GM21390 (cell line): ENCODE results near the gene DGAT2.

Experiments
- ATAC-seq: cut with Tn5 transposase; IDR thresholded peaks from one replicate; pipeline ENCODE4 v1.9.1; 2021; ENCODE audit not compliant: unreplicated experiment

The DGAT2 gene

DNA sequence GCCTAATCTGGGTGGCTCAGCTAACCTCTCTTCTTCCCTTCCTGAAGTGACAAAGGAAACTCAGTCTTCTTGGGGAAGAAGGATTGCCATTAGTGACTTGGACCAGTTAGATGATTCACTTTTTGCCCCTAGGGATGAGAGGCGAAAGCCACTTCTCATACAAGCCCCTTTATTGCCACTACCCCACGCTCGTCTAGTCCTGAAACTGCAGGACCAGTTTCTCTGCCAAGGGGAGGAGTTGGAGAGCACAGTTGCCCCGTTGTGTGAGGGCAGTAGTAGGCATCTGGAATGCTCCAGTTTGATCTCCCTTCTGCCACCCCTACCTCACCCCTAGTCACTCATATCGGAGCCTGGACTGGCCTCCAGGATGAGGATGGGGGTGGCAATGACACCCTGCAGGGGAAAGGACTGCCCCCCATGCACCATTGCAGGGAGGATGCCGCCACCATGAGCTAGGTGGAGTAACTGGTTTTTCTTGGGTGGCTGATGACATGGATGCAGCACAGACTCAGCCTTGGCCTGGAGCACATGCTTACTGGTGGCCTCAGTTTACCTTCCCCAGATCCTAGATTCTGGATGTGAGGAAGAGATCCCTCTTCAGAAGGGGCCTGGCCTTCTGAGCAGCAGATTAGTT, 32.3 kb downstream of the DGAT2 start:
- no peak for ATAC-seq

DNA sequence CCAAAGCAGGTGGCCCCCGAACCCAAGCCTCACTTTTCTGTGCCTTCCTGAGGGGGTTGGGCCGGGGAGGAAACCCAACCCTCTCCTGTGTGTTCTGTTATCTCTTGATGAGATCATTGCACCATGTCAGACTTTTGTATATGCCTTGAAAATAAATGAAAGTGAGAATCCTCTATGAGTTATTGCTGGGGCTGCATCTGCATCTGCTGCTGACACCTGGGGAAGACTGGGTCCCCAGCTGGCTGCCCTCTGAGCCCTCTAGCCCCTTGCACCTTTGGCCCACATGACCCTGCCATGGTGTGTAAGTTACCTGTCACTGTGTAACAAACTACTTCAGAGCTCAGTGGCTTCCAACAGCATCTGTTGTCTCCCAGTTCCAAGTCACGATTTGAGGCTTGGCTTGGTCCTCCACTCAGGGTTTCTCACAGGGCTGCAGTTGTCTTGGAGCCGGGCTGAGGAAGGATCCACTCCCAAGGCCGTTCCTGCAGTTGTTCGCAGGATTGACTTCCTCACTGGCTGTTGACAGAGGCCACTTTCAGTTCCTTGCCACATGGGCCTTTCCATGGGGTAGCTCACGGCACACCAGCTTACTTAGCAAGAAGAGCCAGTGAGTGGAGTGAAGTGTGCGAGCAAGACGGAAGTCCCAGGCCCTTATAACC, 32.9 kb downstream of the DGAT2 start:
- ATAC-seq: no peak

DNA sequence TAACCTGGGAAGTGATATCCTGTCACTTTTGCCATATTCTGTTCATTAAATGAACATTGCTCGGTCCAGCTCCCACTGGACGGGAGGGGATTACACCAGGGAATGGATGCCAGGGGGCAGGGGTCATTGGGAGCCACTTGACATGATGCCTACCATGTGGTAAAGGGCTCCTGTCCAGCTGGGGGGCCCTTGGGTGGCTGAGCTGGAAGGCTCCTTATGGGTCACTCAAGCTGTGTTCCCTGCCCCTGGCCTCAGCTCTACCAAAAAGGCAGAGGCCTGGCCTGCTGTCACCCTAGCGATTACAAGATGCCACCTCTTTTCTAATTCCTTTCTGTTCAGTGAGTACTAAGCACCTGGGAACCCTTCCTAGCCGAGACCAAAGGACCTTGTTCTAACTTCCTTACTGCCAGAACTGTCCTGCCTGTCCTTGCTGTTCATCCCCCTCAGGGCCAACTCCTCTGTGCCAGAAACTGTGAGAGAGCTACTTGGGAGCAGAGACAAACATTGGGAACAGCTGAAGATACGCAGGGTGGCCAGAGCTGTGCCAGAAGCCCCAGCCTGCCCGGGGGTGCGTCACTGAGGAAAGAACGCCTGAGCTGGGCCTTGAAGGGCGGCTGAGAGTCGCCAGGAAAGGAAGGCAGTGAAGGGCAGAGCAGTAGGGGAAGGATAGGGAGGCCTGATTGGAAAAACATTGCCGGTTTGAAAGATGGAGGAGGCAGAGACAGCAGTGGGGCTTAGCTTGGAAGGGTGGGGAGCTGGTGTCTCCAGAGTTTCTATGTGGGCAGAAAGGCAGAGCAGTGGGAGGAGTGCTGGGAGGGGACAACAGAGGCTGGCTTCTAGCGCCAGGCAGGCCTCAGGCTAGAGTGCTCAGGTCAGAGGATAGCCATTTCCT, 33.7 kb downstream of the DGAT2 start:
- ATAC-seq: no peak

DNA sequence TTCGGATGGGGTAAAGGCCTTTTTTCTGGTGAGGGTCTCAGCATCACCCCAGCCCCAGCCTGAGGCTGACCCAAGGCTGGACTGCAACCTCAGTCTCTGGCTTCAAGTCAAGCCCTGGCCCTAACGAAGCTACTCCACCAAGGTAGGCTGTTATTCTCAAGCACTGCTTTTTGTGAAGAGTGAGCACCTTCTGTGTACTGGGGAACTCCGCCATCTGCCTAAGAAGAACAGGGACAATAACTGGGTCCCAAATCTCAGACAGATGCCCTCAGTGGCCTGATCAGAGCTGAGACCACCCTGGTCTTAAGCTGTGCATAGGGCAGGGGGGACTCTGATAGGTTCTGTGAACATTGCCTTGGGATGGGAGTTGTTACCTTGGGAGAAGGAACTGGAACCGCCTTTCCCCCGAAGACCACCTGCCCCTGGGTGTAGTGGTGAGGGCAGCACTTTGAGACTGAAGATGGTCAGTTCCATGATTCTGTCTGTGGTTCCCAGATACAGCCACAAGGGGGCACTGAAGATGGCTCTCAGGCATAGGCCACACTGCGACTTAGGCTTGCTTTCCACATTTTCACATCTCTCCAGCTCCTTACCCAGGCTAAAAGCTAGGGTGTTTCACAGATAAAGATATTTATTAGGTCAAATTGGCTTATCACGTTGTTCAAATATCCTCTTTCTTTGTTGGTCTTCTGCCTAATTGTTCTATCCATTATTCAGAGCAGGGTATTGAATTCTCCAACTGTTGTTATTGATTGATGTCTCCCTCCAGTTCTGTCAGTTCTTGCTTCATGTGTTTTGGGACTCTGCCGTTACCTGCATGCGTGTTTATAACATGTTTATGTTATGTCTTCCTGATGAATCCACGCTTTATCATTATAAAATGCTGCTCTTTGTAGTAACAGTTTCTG, 34.6 kb downstream of the DGAT2 start:
- no peak for ATAC-seq

DNA sequence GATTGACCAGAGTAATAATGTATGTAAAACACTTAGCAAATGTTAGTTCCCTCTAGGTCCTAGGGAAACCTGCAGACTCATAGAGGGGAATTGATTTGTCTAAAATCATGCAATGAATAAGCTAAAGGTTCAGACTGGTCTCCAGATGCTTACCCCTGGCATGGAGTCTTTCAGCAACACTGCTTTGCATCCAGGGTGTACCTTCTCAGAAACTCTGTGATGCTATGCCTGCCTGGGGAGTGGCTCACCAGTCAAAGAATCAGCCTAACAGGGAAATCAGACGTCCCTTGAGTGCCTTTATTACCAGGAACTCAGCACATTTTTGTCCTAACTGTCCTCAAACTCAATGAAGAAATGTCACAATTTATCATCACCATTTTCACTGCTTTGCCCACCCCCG, 40.5 kb downstream of the DGAT2 start:
- no peak for ATAC-seq

DNA sequence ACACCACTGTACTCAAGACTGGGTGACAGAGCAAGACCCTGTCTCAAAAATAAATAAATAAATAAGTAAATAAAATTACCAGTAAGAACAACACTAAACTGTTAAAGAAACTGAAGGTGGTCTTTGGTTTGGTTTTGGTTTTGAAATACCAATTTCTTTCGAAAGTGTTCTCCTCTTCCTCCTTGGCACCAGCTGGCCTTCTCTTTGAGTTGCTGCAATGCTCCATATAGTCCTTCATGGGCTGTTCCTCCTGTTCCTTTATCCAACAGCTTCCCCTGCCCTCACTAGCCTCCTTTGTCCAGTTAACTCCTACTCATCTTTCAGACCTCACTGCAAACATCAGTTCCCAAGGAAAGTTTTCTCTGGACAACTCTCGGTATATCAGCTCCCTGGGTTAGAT, 41.4 kb downstream of the DGAT2 start:
- no peak for ATAC-seq

DNA sequence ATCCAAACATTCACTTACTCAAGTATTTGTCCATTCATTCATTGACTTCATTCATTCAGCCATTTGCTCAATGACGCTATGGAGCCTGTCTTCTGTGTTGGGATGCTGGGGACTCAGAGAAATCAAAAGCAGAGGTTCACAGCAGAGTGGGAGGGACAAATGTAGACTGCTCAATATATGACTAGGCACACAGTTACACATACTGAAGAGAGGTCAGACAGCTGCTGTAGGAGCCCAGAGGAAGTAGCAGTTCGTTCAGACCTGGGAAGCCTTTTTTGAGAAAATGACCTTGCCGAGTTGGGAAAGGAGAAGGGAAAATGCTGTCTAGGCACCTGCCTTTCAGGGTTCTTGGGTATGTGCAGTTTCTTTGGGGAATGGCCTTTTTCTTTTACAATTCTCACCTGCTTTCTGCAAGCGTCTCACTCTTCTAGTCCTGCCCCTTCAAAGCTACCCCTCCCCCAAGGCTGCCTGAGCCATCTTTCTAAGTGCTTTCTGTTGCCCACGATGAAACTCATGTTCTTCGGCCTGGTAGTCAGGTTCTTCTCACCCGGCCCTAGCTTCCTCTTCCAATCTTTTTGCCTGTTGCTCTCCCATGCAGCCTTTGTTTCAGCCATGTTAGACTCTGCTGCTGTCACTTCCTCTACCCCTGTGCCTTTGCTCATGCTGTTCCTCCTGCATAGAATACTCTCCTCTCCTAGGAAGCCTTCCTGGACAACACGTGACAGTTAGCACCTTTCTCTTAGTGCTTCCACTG, 42.2 kb downstream of the DGAT2 start:
- ATAC-seq: peak; percentile 27

DNA sequence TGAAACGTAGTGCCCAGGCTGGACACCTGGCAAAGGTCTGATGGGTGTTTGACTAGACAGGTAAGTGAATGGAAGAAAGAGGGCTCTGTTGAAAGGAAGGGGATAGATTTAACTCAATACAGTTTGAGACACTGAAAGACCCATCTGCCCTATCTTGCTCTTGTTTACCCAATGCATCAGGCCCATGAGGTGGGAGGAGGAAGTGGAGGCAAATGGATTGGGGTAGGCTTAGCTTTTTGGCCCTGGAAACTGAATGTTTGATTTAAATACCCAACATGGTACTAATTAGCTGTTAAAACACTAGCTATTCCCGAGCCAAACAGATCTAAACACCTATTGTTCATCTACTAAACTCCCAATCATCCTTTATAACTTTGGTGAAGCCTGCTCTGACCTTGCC, 42.9 kb downstream of the DGAT2 start:
- no peak for ATAC-seq

DNA sequence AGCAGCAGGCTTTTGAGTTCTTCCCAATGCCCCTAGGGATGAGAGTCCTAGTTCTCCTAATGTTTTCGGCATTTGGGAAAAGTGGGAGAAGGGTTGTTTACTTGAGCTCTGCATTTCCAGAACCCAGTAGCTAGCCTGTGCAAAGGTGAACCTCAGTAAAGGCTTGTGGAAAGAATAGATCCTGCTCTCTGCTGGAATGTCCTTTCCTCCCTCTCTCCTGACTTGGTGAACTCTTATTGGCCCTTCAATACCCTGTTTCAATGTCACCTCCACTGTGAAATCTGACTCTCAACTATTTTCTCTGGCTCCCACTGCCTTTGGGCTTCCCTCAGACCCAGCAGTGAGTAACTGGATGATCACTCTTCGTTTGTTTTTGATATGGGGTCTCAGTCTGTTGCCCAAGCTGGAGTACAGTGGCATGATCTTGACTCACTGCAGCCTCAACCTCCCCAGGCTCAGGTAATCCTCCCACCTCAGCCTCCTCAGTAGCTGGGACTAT, 44.0 kb downstream of the DGAT2 start:
- ATAC-seq: no peak

DNA sequence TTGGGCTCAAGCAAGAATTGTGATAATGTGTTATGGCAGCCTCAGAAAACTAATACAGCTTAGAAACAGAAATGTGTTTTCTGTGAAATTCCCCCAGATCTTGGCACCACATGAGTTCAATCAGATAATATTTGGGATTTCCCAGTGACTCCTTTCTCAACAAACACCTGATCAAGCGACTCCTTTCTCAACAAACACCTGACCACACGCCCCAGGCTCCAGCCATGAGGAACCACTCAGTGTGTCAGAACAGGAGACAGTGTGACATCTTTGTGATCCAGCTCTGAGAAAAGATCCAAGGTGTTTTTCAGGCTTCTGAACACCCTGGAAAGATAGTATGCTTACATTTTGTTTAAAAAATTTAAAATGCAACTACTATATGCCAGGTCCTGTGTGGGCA, 44.5 kb downstream of the DGAT2 start:
- no peak for ATAC-seq

DNA sequence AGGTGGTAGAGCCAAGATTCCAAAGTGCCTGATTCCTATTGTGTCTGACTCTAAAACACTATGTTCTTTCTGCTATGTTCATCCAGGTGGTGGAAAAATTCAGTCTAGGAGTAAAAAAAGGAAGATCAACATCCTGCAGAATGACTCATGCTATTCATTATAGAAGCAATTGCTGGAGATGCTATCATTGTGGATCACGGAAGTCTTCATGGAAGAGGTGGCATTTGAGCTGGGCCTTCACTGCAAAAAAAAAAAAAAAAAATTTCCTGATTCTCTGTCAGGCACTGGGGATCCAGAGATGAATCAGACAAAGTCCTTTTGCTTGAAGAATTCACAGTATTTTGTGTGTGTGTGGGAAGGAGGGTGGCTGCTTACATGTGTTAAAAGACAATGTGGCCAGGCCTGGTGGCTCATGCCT, 45.1 kb downstream of the DGAT2 start:
- ATAC-seq: no peak

DNA sequence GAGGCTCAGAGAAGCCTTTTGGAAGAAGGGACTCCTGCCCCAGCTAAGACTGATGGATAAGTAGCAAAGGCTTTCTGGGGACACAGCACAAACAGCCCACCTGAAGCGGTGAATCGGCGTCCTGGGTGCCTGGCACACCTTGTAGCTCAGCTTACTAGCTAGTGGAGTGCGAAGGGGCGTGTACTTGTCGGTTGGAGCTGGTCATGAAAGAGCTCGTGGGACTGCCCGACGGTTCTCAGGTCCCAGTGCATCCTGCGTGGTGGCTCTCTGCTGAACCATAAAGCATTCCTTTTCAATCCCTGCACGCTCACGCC, 45.7 kb downstream of the DGAT2 start:
- peak; percentile 18 for ATAC-seq

DNA sequence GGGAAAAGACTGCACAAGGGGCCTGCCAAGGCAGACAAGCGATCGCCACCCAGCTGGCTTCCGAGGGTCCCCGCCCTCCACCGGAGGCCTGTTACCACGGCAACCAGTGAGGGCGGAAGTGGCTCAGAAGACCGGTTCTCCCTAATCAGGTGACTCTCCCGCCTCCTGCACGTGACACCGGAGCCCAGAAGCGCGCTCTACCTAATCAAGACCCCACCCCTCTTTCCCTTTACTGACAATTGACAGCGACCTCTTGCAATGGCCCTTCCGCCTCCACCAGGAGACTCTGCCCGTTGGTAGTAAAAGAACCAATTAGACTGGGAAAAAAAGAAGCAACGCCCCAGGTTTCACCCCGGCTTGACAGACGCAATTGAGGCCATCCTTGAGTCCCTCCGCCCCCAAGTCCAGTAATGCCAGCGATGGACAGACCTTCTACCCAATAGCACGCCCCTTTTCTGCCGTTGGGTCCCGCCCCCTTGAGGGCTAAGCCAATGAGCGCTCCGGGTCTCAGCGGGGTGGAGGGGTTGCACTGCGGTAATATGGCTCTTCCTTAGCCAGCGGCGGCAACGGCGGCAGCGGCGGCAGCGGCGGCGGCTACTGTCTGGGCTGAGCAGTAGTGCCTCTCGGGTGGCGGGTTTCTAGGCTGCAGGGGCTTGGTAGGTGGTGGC, 46.2 kb downstream of the DGAT2 start, which contains the start of gene UVRAG:
Gene UVRAG (plus strand): TSS at position 534 of the 668 bp plus-strand sequence. CDS start 198 bp downstream, outside the sequence.
- peak; percentile 66 for ATAC-seq

DNA sequence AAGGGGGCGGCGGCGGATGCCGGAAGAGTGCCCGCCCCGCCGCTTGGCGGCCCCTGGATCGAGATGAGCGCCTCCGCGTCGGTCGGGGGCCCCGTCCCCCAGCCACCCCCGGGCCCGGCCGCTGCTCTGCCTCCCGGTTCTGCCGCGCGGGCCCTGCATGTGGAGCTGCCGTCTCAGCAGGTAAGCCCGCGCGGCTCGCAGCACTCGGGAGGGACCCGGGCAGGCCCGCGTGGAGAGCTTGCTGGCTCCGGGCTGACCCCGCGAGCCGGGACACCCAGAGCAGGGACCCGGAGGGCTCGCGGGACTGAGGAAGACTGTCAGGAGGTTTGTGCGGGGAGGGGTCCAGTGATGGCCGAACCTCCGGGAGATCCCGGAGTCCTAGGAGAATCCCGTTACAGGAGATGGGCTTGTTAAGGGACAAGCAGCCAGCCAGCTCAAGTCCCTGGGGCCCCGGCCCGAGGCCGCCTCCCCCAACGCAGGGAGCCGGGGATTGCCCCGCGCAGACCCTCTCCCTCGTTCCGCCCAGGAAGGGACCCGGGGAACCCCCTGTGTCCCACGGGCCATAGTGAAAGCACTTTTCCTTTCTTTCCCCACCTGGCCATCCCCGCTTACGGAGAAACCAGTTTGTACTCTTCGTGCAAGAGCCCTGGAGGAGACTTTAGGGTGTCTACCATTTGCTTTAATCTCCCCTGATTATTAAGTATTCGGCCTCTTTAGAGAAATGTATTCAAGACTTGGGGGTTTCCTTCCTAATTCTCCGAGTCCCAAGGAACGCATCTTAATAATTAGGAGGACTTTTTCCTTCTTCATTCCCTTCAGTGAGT, 47.0 kb downstream of the DGAT2 start:
- ATAC-seq: peak; percentile 15

DNA sequence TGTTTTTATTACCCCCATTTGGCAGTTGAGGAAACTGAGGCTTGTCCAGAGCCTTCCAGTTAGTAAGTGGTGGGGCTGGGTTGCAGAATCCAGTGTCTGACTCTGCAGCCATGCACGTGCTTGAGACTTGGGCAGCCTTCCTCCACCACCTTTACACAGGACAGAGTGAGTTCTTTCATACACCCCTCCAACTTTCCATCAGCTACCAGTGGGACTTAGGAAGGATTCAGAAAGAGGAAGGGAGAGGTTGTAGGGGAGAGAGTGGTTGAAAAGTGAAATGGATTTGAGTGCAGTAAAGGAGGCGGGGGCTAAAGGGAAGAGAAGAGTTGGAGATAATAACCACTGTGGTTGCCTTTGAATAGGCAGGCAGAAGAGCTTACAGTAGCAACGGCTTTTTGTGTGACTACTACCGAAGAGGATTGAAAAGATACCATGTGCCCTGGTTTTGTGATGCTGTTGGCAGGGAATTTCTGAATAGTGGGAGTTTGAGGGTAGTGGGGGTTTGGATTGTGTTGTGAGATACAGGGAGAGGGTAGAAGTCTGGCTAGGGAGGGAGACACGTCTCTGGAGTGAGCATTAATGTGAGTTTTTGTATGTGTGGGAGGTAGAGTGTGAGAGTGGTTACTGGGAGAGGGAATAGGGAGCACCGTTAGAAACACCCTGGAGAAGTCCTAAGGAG, 48.1 kb downstream of the DGAT2 start:
- ATAC-seq: no peak

DNA sequence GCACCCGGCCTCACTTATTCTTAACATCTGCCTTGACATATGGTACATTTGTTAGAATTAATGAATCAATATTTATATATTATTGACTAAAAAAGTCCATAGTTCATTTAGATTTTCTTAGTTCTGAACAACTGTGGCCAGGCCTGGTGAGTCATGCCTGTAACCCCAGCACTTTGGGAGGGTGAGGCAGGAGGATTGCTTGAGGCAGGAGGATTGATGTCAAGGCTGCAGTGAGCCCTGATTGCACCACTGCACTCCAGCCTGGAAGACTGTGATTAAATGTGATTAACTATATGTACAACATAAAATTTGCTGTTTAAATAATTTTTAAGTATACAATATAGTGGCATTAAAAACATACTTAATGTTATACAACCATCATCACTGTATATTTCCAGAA, 52.1 kb downstream of the DGAT2 start:
- no peak for ATAC-seq

DNA sequence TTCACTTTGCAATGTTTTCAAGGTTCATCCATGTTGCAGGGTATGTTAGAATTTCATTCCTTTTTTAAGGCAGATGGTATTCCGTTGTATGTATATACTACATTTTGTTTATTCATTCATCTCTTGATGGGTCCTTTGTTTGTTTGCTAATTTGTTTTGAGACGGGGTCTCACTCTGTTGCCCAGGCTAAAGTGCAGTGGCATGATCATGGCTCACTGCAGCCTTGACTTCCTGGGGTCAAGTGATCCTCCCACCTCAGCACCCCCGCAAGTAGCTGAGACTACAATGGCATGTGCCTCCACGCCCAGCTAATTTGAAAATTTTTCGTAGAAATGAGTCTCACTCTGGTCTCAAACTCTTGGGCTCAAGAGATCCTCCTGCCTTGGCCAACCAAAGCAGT, 52.6 kb downstream of the DGAT2 start:
- no peak for ATAC-seq

DNA sequence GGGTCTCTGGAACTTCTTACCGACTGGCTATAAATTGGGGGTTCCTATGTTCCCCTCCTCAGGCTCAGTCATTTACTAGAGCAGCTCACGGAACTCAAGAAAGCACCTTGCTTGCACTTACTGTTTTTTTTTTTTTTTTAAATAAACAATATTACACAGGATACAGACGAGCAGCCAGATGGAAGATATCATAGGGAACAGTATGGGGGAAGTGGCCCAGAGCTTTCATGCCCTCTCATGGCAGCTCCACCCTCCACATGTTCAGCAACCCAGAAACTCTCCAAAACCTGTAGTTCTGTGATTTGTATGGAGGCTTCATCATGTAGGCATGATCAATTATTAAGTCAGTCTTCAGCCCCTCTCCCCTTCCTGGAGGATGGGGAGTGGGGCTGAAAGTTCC, 54.0 kb downstream of the DGAT2 start:
- no peak for ATAC-seq
